PC-9 (cell line): ENCODE data around the gene ANXA6. TPM values are rescaled to one million over a fixed set of nuclear protein-coding genes. Genes with fewer than 3 reads are reported as not detected.
A peak's percentile ranks its signal among the peaks of the same experiment; 100 is the strongest.

Experiments
- BruUV-seq: library from RNA; stranded (reverse); fragments of 400-500 nt; replicated peaks from 2 replicates; lab custom pipeline; 2021; lab: Mats Ljungman, UMichigan
- CTCF ChIA-PET: fragments of 300-600 bp; sonication (Branson Sonifier 250); formaldehyde crosslinking; loops from one replicate; lab custom pipeline; 2022; ENCODE audit warnings: antibody characterized with exemption; lab: Charles Lee
- POLR2A ChIA-PET: fragments of 300-600 bp; sonication (Branson Sonifier 250); formaldehyde crosslinking; loops from one replicate; lab custom pipeline; 2022; ENCODE audit warnings: antibody characterized with exemption; ENCODE audit not compliant: unreplicated experiment; lab: Charles Lee
- DNase-seq, 2 experiments: peaks; one replicate each; pipeline versions ENCODE4 v3.0.0 to v3.0.0-alpha.2; 2015 to 2022; ENCODE audit warnings: mixed read lengths in 1 of 2
- H2AFZ ChIP-seq: fragments of 200-600 bp; sonication (generic); 2 replicates; pipeline ENCODE4 v1.8.1; 2017; ENCODE audit warnings: antibody characterized with exemption
- H3F3A ChIP-seq: fragments of 200-600 bp; sonication (generic); 2 replicates; pipeline ENCODE4 v1.8.1; 2017; ENCODE audit warnings: antibody characterized with exemption, mild to moderate bottlenecking, low read depth; ENCODE audit not compliant: insufficient read depth
- H3K27ac ChIP-seq: fragments of 200-600 bp; sonication (generic); 2 replicates; pipeline ENCODE4 v1.6.1; 2016; ENCODE audit warnings: mixed run types
- H3K27me3 ChIP-seq: fragments of 200-600 bp; sonication (generic); 2 replicates; pipeline ENCODE4 v1.6.1; 2016; ENCODE audit warnings: low read depth, mixed run types; ENCODE audit not compliant: insufficient read depth
- H3K36me3 ChIP-seq: fragments of 200-600 bp; sonication (generic); 2 replicates; pipeline ENCODE4 v1.6.1; 2016; ENCODE audit warnings: low read depth, mixed run types
- H3K4me1 ChIP-seq: fragments of 200-600 bp; sonication (generic); replicated peaks from 2 replicates; pipeline ENCODE4 v1.6.1; 2016; ENCODE audit warnings: mixed run types; ENCODE audit not compliant: insufficient read depth
- H3K4me2 ChIP-seq: fragments of 200-600 bp; sonication (generic); 2 replicates; pipeline ENCODE4 v1.6.1; 2017; ENCODE audit warnings: mixed run types
- H3K4me3 ChIP-seq: fragments of 200-600 bp; sonication (generic); 2 replicates; pipeline ENCODE4 v1.6.1; 2016; ENCODE audit warnings: mixed run types
- H3K79me2 ChIP-seq: fragments of 200-600 bp; sonication (generic); 2 replicates; pipeline ENCODE4 v1.6.1; 2017; ENCODE audit warnings: low read depth, mixed run types
- H3K9me2 ChIP-seq: fragments of 200-600 bp; sonication (generic); 2 replicates; pipeline ENCODE4 v1.8.1; 2017; ENCODE audit warnings: mild to moderate bottlenecking; ENCODE audit not compliant: insufficient read depth
- H3K9me3 ChIP-seq: fragments of 200-600 bp; sonication (generic); 2 replicates; pipeline ENCODE4 v1.8.1; 2016; ENCODE audit warnings: low read depth; ENCODE audit not compliant: insufficient read depth
- H4K20me1 ChIP-seq: fragments of 200-600 bp; sonication (generic); 2 replicates; pipeline ENCODE4 v1.8.1; 2017; ENCODE audit not compliant: insufficient read depth
- CTCF ChIP-seq: fragments of 200-600 bp; sonication (generic); conservative IDR thresholded peaks from 2 replicates; pipeline ENCODE4 v1.6.1; 2017; ENCODE audit warnings: mixed run types, antibody characterized with exemption, mild to moderate bottlenecking, moderate library complexity
- EZH2 ChIP-seq: fragments of 200-600 bp; sonication (generic); IDR thresholded peaks from 2 replicates; pipeline ENCODE4 v1.8.0; 2017; ENCODE audit warnings: antibody characterized with exemption, low read depth
- intact Hi-C: fragments of 100-400 bp; cut with micrococcal nuclease; formaldehyde crosslinking; loops from one replicate; pipeline ENCODE4 v1.10.0; 2022; ENCODE audit not compliant: unreplicated experiment
- total RNA-seq: library from RNA; stranded (reverse); gene quantifications from 2 replicates; pipeline ENCODE4 v1.2.3, GENCODE V29; 2021

ANXA6 gene
- total RNA-seq, 1 experiment from 2014 or later: 22.4 TPM

- Histone ChIP-seq H3K9me2 (no peaks in the 10 kb centered on the region), H3K4me2 (no peak overlapping the region), H3K79me2 (no peaks in the 10 kb centered on the region), H3K9me3 (no peaks in the 10 kb centered on the region), H2AFZ (no peak overlapping the region), H4K20me1 (no peaks in the 10 kb centered on the region), H3K4me3 (no peak overlapping the region), H3K4me1 (no peaks in the 10 kb centered on the region; the same call in 1 of the 2 replicates), H3F3A (no peaks in the 10 kb centered on the region), H3K36me3 (no peaks in the 10 kb centered on the region), H3K27me3 (no peaks in the 10 kb centered on the region), H3K27ac (no peak overlapping the region)
- BruUV-seq: no TSS peak
- POLR2A ChIA-PET: no interaction called here
- no peak for DNase-seq
- TF ChIP-seq CTCF (no peak), EZH2 (no peak)
- CTCF ChIA-PET: no interaction called here
- intact Hi-C loops: no loop called here
Observed at GRCh38 chr5:151108566-151108965, 49.0 kb downstream of the ANXA6 start.

GRCh38 chr5:151107738-151108520 is 49.6 kb downstream of the ANXA6 start:
- no peaks in the 10 kb centered on the region for H3K9me2 ChIP-seq
- H3F3A ChIP-seq: no peaks in the 10 kb centered on the region
- DNase-seq: peak in 1 of 2 experiments; percentile 42
- intact Hi-C loops: no loop called here
- H2AFZ ChIP-seq: no peak overlapping the region
- no peaks in the 10 kb centered on the region for H3K27me3 ChIP-seq
- CTCF ChIA-PET: no interaction called here
- no peak overlapping the region for H3K4me2 ChIP-seq
- TF ChIP-seq EZH2: no peak
- H3K79me2 ChIP-seq: no peaks in the 10 kb centered on the region
- no peaks in the 10 kb centered on the region; the same call in 1 of the 2 replicates for H3K4me1 ChIP-seq
- no peaks in the 10 kb centered on the region for H4K20me1 ChIP-seq
- no peak overlapping the region for H3K4me3 ChIP-seq
- H3K9me3 ChIP-seq: no peaks in the 10 kb centered on the region
- BruUV-seq: no TSS peak
- POLR2A ChIA-PET: no interaction called here
- H3K36me3 ChIP-seq: no peaks in the 10 kb centered on the region
- no peak overlapping the region for H3K27ac ChIP-seq

- Histone ChIP-seq H4K20me1 (no peaks in the 10 kb centered on the region), H3K4me1 (no peaks in the 10 kb centered on the region; the same call in 1 of the 2 replicates), H3K9me3 (no peaks in the 10 kb centered on the region), H3K9me2 (no peaks in the 10 kb centered on the region), H3F3A (no peaks in the 10 kb centered on the region), H3K79me2 (no peaks in the 10 kb centered on the region), H3K36me3 (no peaks in the 10 kb centered on the region), H2AFZ (no peak overlapping the region), H3K27me3 (no peaks in the 10 kb centered on the region), H3K27ac (no peak overlapping the region), H3K4me3 (no peak overlapping the region), H3K4me2 (no peak overlapping the region)
- POLR2A ChIA-PET: no interaction called here
- BruUV-seq: no TSS peak
- TF ChIP-seq CTCF: no peak
- TF ChIP-seq EZH2: no peak
- DNase-seq: no peak
- intact Hi-C loops: no loop called here
- CTCF ChIA-PET: no interaction called here
Observed at GRCh38 chr5:151107084-151107483, 50.5 kb downstream of the ANXA6 start.
